Measurements from ENCODE around the gene THEMIS2. TPM values are rescaled to one million over a fixed set of nuclear protein-coding genes. Genes with fewer than 3 reads are reported as not detected.

The THEMIS2 gene
- total and polyA plus RNA-seq, 9 of the 15 experiments (the other 6 are each of a cell fraction or from before 2014, with no cell fraction given): 2.3 to 12.7 (median 8.0) TPM

GRCh38 chr1:27832762-27833161 lies 39.6 kb upstream of the THEMIS2 start:
- WGBS (ENCODE audit: insufficient coverage, low coverage, missing lambda C conversion rate): 66% methylated on average over 2 of the region's 2 CpGs

More at GRCh38 chr1:27832762-27833161, 39.6 kb upstream of the THEMIS2 start:
- peaks cover 47% of the 10 kb centered on the region for H3K36me3 ChIP-seq (ENCODE audit: control insufficient read depth, insufficient read depth, low read length)
- no peaks in the 10 kb centered on the region for H3K9me3 ChIP-seq (replicated peaks; ENCODE audit: control insufficient read depth, insufficient read depth, low read depth, low read length)
- DNase-seq (ENCODE audit: extremely low read depth in 1 of 4, low spot score in 3 of 4): no peak
- H3K27me3 ChIP-seq (ENCODE audit: control insufficient read depth in 2 of 2, insufficient read depth in 2 of 2, low read length in 2 of 2): no peaks in the 10 kb centered on the region
- peak overlapping the region; percentile 95; the same call in 1 of the 2 replicates for H3K4me2 ChIP-seq (ENCODE audit: insufficient read depth, low read length)
- CTCF ChIA-PET (ENCODE audit: low intra/inter-chr PET ratio): no interaction called here
- intact Hi-C loops (cut with micrococcal nuclease) (loop anchor here (5.0 kb wide), 2 partner anchors 60 to 165 kb away; partner anchors contain the start of gene STX12), in situ Hi-C loops (cut with MboI) (no loop called here)
- H3K4me1 ChIP-seq (replicated peaks in 1 of 2; ENCODE audit: control insufficient read depth in 2 of 2, insufficient read depth in 2 of 2, low read length in 2 of 2): peaks cover 7 to 14% of the 10 kb centered on the region in 2 experiments; a peak in 3 of 5 replicates
- POLR2A ChIA-PET: interaction anchor here (0.6 to 3.5 kb wide), 8 partner anchors 8 to 146 kb away, joined by 3 to 28 read pairs (median 4); partner anchors contain the start of gene STX12
- H3K27ac ChIP-seq (ENCODE audit: extremely low read depth, low read depth, low read length): no peak overlapping the region
- no peaks in the 10 kb centered on the region for H3K9me1 ChIP-seq (ENCODE audit: control insufficient read depth, insufficient read depth, low read length)
- H3K4me3 ChIP-seq: no peak overlapping the region
- FAIRE-seq: no peak
- no peak overlapping the region for H2AFZ ChIP-seq (ENCODE audit: low read depth, low read length)
- no peak overlapping the region for H3K9ac ChIP-seq (ENCODE audit: insufficient read depth in 1 of 2, low read depth in 2 of 2, low read length in 2 of 2)
- peak; percentile 54 for TF ChIP-seq EGR1 (conservative IDR thresholded peaks at IDR 0.05)
- TF ChIP-seq ZBTB8A (IDR thresholded peaks at IDR 0.05; ENCODE audit: partially characterized antibody): no peak
- TF ChIP-seq GTF2E2 (tag; IDR thresholded peaks at IDR 0.05): no peak
- TF ChIP-seq MTA2 (IDR thresholded peaks at IDR 0.05; ENCODE audit: low read depth): no peak
- TF ChIP-seq ATF3 (IDR thresholded peaks at IDR 0.05): peak; percentile 34; the same call in 1 of the 2 replicates
- no peak for TF ChIP-seq ATF3 (CRISPR knock-in tag; conservative IDR thresholded peaks at IDR 0.05)
- no peak for ATAC-seq
- peaks cover 67% of the 10 kb centered on the region for H3K79me2 ChIP-seq (ENCODE audit: control insufficient read depth, insufficient read depth, low read length)
- BruUV-seq (replicated peaks): no TSS peak
- H4K20me1 ChIP-seq (replicated peaks; ENCODE audit: control insufficient read depth, insufficient read depth, low read length): no peaks in the 10 kb centered on the region
